HL-60/S4 (cell line): ENCODE measurements around the gene CD4.

Source experiments
- in situ Hi-C: fragments of 300-500 bp; cut with MboI; formaldehyde crosslinking; loops from 2 replicates; pipeline ENCODE4 v1.14.3; 2022; ENCODE audit warnings: low sequenced_read_pairs

The CD4 gene

GRCh38 chr12:6840761-6841515 lies 51.6 kb downstream of the CD4 start, which contains the start of gene GNB3:
TSS of gene GNB3 (plus strand) at chr12:6840925. CDS start at chr12:6841288, 363 bp downstream.
- in situ Hi-C loops: no loop called here

- in situ Hi-C loops: no loop called here
These were observed 52.7 kb downstream of the CD4 start for GRCh38 chr12:6842075-6842474.

DNA sequence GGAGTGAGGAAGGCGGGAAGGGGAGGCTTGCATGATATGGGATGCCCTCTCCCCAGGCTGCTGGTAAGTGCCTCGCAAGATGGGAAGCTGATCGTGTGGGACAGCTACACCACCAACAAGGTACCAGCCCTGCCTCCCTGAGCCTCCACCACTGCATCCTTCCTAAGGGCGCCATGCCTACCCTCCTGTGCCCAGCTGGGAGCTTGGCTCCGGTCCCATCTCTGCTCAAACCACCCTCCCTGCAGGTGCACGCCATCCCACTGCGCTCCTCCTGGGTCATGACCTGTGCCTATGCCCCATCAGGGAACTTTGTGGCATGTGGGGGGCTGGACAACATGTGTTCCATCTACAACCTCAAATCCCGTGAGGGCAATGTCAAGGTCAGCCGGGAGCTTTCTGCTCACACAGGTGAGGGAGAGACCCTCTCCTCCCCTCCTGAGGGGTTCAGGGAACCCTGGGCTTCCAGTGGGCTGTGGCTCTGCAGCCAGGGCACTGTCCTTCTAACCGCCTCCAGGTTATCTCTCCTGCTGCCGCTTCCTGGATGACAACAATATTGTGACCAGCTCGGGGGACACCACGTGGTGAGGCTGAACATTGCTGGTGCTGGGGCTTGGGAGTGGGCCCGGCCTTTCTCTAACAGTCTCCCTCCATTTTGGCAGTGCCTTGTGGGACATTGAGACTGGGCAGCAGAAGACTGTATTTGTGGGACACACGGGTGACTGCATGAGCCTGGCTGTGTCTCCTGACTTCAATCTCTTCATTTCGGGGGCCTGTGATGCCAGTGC lies 54.0 kb downstream of the CD4 start:
- in situ Hi-C loops: no loop called here

- in situ Hi-C loops: no loop called here
These were observed 56.1 kb downstream of the CD4 start for GRCh38 chr12:6845395-6845794.

- in situ Hi-C loops: no loop called here
These were observed 57.1 kb downstream of the CD4 start for GRCh38 chr12:6846316-6846869.

GRCh38 chr12:6847676-6848075 lies 58.3 kb downstream of the CD4 start:
- in situ Hi-C loops: no loop called here

- in situ Hi-C loops: no loop called here
These were observed 60.1 kb downstream of the CD4 start for GRCh38 chr12:6849427-6849826.

GRCh38 chr12:6849976-6850560 lies 60.7 kb downstream of the CD4 start:
- in situ Hi-C loops: no loop called here

GRCh38 chr12:6850796-6851152 lies 61.4 kb downstream of the CD4 start:
- in situ Hi-C loops: no loop called here

GRCh38 chr12:6851153-6851920 lies 62.0 kb downstream of the CD4 start, which contains the start of gene CDCA3:
TSS of gene CDCA3 (minus strand) at chr12:6851286. CDS start at chr12:6850952, 334 bp downstream.
- in situ Hi-C loops: no loop called here

- in situ Hi-C loops: no loop called here
These were observed 62.8 kb downstream of the CD4 start, which contains the start of gene USP5 for GRCh38 chr12:6851921-6852650. TSS of gene USP5 (plus strand) at chr12:6852150. CDS start at chr12:6852180, 30 bp downstream.

DNA sequence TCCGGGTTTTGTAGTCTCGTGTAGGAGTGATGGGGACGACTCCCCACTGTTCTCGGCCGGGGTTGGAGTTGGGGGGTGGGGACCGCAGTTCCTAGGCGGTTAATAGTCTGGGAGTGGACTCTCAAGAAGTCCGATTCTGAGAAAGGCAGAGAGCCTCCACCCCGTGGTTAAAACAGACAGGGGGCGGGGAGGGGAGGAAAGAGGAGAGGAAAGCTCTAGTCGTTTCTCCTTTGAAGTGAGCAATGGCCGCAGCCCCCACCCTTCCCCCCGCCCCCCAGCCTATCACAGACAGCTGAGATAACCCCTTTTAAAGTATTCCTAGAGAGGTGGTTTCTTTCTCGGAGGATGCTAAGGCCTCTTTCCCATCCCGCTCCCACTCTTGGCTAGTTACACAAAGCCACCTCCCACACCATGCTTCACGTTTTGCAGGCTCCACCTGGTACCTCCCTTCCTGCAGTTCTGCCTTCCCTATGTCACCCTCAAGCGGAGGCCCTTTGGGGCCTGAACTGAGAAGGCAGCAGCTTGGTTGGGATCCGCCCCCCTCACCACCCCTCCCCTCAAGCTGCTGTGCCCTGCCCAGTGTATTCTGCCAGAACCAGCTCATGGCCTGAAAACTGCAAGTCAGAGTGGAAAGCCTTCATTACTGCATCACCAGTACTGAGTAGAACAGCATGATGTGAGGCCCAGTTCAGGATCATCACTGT lies 63.5 kb downstream of the CD4 start:
- in situ Hi-C loops: no loop called here

- in situ Hi-C loops: no loop called here
These were observed 64.3 kb downstream of the CD4 start for GRCh38 chr12:6853626-6854025.

DNA sequence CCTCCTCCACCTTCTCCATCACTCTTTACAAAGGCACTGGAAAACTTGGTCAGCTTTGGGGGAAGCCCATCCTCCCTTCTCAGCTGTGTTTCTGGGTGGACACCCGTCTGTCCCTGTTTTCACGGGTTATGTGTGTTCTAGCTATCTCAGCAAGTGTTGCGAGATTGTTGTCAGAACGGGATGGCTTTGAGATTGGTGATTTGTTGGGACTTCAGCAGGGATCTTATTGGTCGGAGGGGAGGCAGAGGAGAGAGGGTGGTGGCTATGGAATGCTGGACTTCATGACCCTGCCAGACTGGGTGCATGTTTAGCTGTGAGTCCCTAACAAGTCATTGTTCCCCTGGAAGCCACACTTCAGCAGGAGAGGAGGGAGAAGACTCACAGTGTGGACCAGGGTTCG lies 64.7 kb downstream of the CD4 start:
- in situ Hi-C loops: no loop called here

GRCh38 chr12:6855322-6855721 lies 66.0 kb downstream of the CD4 start:
- in situ Hi-C loops: no loop called here

DNA sequence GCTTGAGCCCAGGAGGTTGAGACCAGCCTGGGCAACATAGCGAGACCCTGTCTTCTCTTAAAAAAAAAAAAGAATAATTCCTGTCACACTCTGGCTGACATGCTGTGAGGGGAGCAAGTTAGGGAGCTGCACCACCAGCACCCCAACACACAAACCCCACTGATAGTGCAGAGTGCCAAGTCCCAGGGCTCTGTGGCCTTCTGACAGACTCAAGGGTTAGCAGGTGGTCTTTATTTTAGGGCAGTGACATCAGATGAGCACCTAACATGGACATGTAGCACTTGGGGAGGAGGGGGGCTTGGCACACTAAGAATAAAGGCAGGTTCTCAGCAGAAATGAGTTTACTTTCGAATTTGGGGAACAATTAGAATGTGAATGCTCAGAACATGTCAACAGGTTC lies 69.5 kb downstream of the CD4 start:
- in situ Hi-C loops: no loop called here

- in situ Hi-C loops: no loop called here
These were observed 70.8 kb downstream of the CD4 start for GRCh38 chr12:6860116-6860515.

DNA sequence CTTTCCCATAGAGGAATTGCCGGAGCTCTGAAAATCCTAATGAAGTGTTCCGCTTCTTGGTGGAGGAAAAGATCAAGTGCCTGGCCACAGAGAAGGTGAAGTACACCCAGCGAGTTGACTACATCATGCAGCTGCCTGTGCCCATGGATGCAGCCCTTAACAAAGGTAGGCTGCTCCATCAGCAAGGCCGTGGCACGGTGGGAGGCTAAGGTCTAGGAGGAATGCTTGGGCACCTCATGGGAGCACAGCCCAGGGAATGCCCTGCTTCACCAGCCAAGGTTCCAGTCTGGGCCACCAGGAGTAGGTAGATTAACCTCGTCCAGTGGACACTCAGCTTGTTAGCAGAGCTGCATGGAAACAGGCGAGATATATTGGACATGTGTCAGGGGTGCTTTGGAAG lies 71.6 kb downstream of the CD4 start:
- in situ Hi-C loops: no loop called here

- in situ Hi-C loops: no loop called here
These were observed 72.1 kb downstream of the CD4 start for GRCh38 chr12:6861391-6861790.
